ENCODE results near the gene KCNJ8.
"Not testable (repeated sequence)": the region's sequence is repeated elsewhere in the genome, so short reads cannot be mapped to it uniquely, and the experiment has no call there.

Gene KCNJ8

DNA sequence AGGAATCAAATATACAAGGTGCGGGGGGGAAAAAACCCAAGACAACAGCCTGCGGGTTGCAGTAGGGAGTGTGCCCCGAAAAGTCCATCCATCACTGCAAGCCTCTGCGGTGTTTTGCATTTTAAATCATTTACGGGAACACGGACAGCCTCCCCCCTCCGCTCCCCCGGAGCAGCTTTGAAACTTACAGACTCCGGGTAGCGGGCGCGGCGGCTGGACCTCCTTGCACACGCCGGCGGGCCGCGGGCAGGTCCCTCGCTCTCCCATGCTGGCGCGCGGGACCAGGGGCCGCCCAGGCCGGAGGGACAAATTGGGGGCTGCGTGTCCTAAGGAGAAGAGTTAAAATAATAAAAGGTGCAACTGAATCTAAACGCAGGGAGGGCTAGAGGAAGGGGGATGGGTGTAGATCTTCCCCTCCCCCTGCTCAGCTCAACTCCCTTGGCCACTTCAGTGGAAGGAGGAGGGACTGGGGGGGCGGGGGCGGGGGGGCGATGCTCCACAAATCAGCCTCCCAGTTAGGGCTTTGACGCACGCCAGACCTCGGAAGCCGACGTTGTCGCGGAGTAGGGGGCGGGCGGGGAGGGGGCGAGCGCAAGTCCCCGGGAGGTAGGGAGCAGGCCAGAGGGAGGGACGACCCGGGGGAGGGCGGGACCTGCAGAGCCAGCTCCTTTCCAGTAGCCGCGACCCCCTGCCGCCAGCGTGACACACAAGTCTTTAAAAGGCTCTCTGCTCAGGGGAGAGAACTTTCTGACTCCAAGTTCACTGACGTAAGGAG, at the start of gene KCNJ8:
Gene KCNJ8, minus strand, starts transcription at position 349 of the 775 bp plus-strand sequence. CDS start 1,090 bp downstream, outside the sequence.
- Mint-ChIP-seq H3K9me3 (no peaks in the 10 kb centered on the region), H3K36me3 (no peaks in the 10 kb centered on the region), H3K27ac (no peak within 1 kb of the TSS), H3K4me3 (peak within 1 kb of the TSS; percentile 32), H3K27me3 (peaks cover 6% of the 10 kb centered on the region), H3K4me1 (peaks cover 4% of the 10 kb centered on the region)
- ATAC-seq (ENCODE audit: low read depth): no peak
- no peak for DNase-seq (ENCODE audit: low spot score in 2 of 2)

DNA sequence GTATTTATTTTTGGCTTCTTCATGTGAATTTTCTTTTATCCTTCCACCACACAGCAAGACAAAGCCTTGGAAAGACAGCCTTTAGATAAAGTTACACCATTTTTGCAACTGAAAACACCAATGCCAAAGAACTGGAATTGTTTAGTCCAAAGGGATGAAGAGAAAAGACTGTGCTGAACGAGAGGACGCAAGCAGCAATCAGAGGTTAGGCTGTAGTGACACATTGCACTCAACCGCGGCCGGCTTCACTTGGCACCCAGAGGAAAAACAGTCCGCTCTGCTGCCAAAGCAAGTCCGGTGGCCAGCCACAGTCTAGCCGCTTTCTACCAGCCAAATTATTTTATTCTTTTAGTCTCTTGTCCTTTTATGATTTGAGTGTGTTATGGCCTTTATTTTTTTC, 49.1 kb upstream of the KCNJ8 start:
- ATAC-seq (ENCODE audit: low read depth): no peak
- no peak overlapping the region for H3K4me3 Mint-ChIP-seq
- no peaks in the 10 kb centered on the region for H3K9me3 Mint-ChIP-seq
- DNase-seq (ENCODE audit: low spot score in 2 of 2): no peak
- no peaks in the 10 kb centered on the region for H3K27me3 Mint-ChIP-seq
- no peaks in the 10 kb centered on the region for H3K36me3 Mint-ChIP-seq
- H3K4me1 Mint-ChIP-seq: no peaks in the 10 kb centered on the region
- H3K27ac Mint-ChIP-seq: no peak overlapping the region

DNA sequence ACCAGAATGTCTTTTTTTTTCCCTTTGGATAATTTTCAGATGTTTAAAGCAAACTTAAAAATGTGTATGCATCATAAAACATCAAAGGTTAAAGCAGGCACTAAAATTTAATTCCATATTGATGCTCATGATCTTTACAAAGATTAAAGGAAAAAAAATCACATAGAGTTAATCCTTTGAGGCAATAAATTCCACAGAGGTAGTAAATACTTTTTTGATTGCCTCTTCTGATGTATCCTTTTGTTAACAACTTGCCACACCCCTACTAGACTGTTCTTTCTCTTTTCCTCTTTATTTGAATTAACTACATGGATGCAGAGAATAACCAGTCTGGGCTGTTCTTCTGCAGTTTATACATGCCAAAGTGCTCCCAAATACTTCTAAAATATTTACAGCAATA, 45.2 kb upstream of the KCNJ8 start:
- Mint-ChIP-seq H3K9me3 (no peaks in the 10 kb centered on the region), H3K4me3 (no peak overlapping the region), H3K27ac (no peak overlapping the region), H3K4me1 (no peaks in the 10 kb centered on the region), H3K27me3 (no peaks in the 10 kb centered on the region), H3K36me3 (no peaks in the 10 kb centered on the region)
- no peak for DNase-seq (ENCODE audit: low spot score in 2 of 2)
- ATAC-seq (ENCODE audit: low read depth): no peak

DNA sequence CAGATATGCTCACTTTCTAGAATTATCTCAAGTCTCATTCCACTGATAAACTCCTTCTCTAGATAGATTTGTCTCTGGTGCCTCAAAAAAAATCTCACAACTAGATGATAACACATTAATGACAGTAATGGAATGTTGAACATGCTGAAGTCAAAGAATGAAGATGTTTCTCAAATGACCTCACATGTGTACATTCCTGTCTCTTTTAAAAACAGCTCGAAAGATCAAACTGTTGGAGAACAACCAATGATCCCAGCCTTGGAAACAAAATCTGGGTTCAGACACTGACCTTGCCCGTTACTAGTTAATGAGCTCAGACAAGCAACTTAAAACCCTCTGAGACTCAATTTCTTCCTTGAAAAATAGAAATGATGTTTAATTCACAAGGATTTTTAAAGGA, 44.7 kb upstream of the KCNJ8 start:
- no peaks in the 10 kb centered on the region for H3K36me3 Mint-ChIP-seq
- no peaks in the 10 kb centered on the region for H3K9me3 Mint-ChIP-seq
- no peaks in the 10 kb centered on the region for H3K27me3 Mint-ChIP-seq
- no peak for DNase-seq (ENCODE audit: low spot score in 2 of 2)
- no peak overlapping the region for H3K4me3 Mint-ChIP-seq
- no peak for ATAC-seq (ENCODE audit: low read depth)
- H3K27ac Mint-ChIP-seq: no peak overlapping the region
- H3K4me1 Mint-ChIP-seq: no peaks in the 10 kb centered on the region

DNA sequence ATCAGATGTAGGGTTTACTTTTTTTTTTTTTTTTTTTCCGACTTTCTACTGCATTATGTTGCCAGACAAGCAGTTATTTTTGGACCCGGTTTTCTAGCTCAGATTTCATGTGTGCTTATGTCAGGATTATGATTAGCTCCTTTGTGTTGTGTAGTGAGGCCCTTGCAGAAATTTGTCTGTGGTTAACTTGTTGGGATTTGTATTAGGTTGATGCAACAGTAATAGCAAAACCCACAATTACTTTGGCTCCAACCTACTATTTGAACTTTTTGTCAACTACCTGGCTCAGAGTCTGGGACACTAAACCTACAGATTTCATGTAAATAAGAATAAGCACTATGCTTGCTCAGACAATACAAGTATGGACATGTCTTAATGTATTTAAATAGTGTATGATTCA, 44.1 kb upstream of the KCNJ8 start:
- Mint-ChIP-seq H3K4me3 (no peak overlapping the region), H3K27ac (no peak overlapping the region), H3K4me1 (no peaks in the 10 kb centered on the region), H3K36me3 (no peaks in the 10 kb centered on the region), H3K27me3 (no peaks in the 10 kb centered on the region), H3K9me3 (no peaks in the 10 kb centered on the region)
- DNase-seq (ENCODE audit: low spot score in 2 of 2) (no peak), ATAC-seq (ENCODE audit: low read depth) (no peak)

DNA sequence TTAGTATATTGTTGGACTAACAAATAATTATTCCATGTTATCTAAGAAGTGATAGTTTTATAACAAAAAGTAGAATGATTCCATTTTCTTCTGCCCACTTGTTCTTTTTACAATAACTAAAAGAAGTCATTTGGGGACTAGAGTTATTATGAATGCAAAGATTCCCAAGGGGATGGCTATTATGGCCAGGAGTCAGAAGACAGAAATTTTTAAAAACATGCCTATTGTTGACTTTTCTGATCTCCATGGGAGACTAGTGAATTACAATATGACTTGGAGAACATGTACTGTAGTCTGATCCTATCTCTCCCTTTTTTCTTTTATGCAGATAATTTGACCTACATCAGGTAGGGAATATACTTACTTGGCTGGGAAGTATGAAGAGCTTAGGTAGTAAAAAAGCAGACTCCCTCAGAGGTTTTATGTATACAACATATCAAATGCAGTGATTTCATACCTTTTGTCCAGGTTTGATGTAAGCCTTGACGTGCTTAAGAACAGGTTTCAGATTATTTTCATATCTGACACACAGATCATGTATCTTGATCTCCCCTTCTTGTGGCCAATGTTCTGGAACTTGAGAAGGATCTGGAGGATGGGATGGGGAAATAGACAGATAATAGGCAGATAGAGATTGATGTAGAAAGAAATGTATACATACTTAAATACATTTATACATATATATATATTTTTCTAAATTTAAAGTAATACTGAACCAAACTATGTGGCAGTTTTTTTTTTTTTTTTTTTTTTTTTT, 41.0 kb upstream of the KCNJ8 start:
- Mint-ChIP-seq H3K27ac (no peak overlapping the region), H3K4me1 (no peaks in the 10 kb centered on the region), H3K9me3 (no peaks in the 10 kb centered on the region), H3K4me3 (no peak overlapping the region), H3K27me3 (no peaks in the 10 kb centered on the region), H3K36me3 (no peaks in the 10 kb centered on the region)
- no peak for DNase-seq (ENCODE audit: low spot score in 2 of 2)
- no peak for ATAC-seq (ENCODE audit: low read depth)

DNA sequence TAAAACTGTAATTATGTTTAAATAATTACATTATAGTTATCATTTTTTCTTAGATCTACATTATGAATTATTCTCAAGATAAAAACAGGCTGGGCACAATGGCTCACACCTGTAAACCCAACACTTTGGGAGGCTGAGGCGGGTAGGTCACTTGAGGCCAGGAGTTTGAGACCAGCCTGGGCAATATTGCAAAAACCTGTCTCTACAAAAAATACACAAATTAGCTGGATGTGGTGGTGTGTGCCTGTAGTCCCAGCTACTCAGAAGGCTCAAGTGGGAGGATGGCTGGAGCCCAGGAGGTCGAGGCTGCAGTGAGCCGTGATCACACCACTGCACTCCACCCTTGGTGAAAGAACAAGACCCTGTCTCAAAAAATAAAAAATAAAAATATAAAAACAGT, 40.3 kb upstream of the KCNJ8 start:
- Mint-ChIP-seq H3K4me1 (no peaks in the 10 kb centered on the region), H3K27me3 (no peaks in the 10 kb centered on the region), H3K4me3 (no peak overlapping the region), H3K27ac (no peak overlapping the region), H3K9me3 (peaks cover 2% of the 10 kb centered on the region), H3K36me3 (no peaks in the 10 kb centered on the region)
- ATAC-seq (ENCODE audit: low read depth) (no peak), DNase-seq (ENCODE audit: low spot score in 2 of 2) (no peak)

DNA sequence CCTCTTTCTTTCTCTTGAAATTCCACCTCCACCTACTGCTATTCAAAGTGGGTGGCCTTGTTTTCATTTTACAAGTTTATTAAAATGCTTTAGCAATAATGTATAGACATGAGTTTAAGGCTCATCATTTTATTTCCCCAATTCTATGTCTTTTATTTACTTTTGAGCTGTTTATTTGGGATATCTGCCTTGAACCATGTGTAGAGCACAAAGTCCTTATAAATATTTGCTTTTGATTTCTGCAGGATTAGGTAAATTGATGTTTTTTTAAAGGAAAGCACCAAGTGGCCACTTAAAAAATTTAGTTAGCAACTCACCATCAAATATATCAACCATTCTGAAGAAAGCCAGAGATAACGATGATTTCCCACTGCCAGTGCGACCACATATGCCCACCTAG, 39.8 kb upstream of the KCNJ8 start:
- H3K9me3 Mint-ChIP-seq: peaks cover 3% of the 10 kb centered on the region
- no peaks in the 10 kb centered on the region for H3K36me3 Mint-ChIP-seq
- H3K27me3 Mint-ChIP-seq: no peaks in the 10 kb centered on the region
- no peak overlapping the region for H3K4me3 Mint-ChIP-seq
- no peak for DNase-seq (ENCODE audit: low spot score in 2 of 2)
- ATAC-seq (ENCODE audit: low read depth): no peak
- no peaks in the 10 kb centered on the region for H3K4me1 Mint-ChIP-seq
- no peak overlapping the region for H3K27ac Mint-ChIP-seq

DNA sequence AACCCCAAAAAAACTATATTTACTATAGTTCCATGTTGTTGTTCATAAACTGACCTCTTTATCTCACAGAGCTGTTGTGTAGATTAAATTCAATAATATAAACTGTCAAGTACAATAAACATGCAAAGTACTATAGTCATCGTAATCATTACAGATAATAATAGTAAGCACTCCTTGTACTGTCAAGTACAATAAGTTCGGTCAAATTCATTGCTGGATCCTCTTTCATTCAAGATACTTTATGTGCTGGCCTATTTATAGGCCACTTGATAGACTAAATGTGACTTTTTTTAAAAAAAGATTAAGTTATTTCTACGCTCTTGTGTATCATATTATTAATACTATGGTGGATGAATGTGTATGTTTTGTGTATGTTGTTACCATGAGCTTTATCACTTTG, 39.2 kb upstream of the KCNJ8 start:
- H3K4me1 Mint-ChIP-seq: no peaks in the 10 kb centered on the region
- ATAC-seq (ENCODE audit: low read depth) (no peak), DNase-seq (ENCODE audit: low spot score in 2 of 2) (no peak)
- H3K9me3 Mint-ChIP-seq: peaks cover 4% of the 10 kb centered on the region
- H3K36me3 Mint-ChIP-seq: no peaks in the 10 kb centered on the region
- H3K27me3 Mint-ChIP-seq: no peaks in the 10 kb centered on the region
- H3K4me3 Mint-ChIP-seq: no peak overlapping the region
- no peak overlapping the region for H3K27ac Mint-ChIP-seq

DNA sequence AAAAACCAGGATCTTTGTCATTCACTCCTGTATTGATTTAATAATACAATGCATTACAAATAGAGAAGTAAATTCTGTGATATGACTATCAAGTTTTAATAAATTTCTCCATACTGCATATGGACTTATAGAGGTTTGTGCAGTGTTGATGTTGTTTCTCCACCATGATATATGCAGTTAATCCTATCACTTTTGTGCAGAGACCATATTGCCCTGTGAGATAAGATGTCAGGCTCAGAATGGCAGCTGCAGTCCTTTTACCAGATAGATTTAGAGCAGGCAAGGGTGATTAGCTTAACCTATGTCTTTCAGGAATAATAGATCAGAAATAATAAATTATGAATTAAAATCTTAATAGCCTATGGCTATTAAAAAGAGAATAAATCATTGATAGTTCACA, 38.6 kb upstream of the KCNJ8 start:
- ATAC-seq (ENCODE audit: low read depth): no peak

DNA sequence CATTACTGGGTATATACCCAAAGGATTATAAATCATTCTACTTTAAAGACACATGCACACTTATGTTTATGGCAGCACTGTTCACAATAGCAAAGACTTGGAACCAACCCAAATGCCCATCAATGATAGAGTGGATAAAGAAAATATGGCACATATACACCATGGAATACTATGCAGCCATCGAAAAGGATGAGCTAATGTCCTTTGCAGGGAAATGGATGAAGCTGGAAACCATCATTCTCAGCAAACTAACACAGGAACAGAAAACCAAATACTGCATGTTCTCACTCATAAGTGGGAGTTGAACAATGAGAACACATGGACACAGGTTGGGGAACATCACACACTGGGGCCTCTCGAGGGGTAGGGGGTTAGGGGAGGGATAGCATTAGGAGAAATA, 37.8 kb upstream of the KCNJ8 start:
- H3K27ac Mint-ChIP-seq; H3K36me3 Mint-ChIP-seq; H3K4me3 Mint-ChIP-seq; H3K27me3 Mint-ChIP-seq; H3K9me3 Mint-ChIP-seq; H3K4me1 Mint-ChIP-seq; ATAC-seq (ENCODE audit: low read depth); DNase-seq (ENCODE audit: low spot score in 2 of 2): not testable (repeated sequence)

More for the DNA sequence above, 38.6 kb upstream of the KCNJ8 start:
- H3K27me3 Mint-ChIP-seq: no peaks in the 10 kb centered on the region
- no peak overlapping the region for H3K27ac Mint-ChIP-seq
- peaks cover 4% of the 10 kb centered on the region for H3K9me3 Mint-ChIP-seq
- no peak for DNase-seq (ENCODE audit: low spot score in 2 of 2)
- no peak overlapping the region for H3K4me3 Mint-ChIP-seq
- H3K36me3 Mint-ChIP-seq: no peaks in the 10 kb centered on the region
- no peaks in the 10 kb centered on the region for H3K4me1 Mint-ChIP-seq

DNA sequence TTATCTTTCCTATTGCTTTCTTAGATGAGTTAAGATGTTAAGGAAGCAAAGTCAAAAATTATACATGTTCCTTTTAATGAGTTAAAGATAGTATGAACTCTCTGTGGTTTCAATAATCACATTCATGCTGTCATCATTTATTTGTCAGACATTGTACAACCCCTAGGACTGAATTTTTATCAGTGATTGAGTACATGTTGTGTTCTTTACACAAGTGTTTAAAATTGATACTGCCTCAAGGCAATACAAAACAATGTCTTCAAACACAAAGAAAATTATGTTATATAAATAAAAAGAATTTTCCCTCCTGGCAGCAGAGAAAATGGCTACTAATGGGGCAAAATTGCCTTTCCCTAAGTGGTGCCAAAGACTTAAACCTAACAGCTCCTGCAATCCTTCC, 34.6 kb upstream of the KCNJ8 start:
- no peaks in the 10 kb centered on the region for H3K36me3 Mint-ChIP-seq
- ATAC-seq (ENCODE audit: low read depth) (no peak), DNase-seq (ENCODE audit: low spot score in 2 of 2) (no peak)
- H3K4me3 Mint-ChIP-seq: no peak overlapping the region
- peaks cover 4% of the 10 kb centered on the region for H3K9me3 Mint-ChIP-seq
- no peak overlapping the region for H3K27ac Mint-ChIP-seq
- no peaks in the 10 kb centered on the region for H3K4me1 Mint-ChIP-seq
- H3K27me3 Mint-ChIP-seq: no peaks in the 10 kb centered on the region

DNA sequence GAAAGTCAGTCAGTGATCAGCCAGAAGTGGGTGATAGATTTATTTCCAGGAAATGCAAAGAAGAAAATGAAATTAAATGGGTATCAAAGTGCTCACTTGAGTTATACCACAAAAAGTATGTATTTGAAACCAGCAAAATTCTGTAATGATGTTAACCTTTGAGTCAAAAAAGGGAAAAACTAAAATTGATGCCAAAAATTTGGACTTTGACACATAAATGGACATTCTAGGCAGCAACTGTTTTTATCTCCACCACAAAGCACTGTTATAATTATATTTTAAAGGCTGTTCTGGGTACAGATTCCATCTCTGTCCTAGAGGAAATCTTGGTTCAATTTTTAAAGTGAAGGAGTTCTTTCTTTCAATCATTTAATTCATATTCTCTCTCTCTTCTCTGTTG, 31.7 kb upstream of the KCNJ8 start:
- no peaks in the 10 kb centered on the region for H3K27me3 Mint-ChIP-seq
- no peaks in the 10 kb centered on the region for H3K36me3 Mint-ChIP-seq

DNA sequence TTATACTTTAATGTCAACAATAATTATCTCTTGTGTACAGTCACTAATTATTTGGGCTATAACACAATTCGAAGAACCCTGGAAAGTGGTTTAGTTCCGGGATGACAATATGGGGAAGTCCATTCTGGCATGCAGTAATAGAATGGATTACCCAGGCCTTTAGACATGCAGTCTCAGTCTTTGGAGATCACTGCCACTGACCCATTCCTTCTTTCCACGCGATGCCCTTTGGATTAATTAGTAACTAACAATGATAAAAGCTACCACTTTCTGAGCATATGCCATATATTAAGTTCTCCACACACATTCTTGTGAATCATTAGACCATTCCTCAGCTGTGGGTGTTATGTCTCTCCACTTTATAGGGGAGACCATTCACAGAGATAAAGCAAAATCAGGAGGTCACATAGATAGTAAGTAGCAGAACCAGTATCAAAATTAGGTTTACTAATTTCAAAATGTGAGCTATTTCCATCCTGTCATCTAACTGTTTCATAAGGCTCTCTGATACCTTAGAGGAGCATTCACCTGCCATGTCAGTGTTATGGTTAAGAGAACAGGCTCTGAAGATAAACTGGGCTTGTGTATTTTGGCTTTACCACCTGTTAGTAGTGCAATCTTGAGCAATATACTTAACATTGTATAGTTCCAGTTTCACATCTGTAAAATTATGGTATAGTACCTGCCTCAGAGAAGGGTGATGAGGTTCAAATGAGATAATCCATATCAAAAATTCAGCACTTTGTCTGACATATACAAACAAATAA, 27.2 kb upstream of the KCNJ8 start:
- no peak for DNase-seq (ENCODE audit: low spot score in 2 of 2)
- H3K27me3 Mint-ChIP-seq: no peaks in the 10 kb centered on the region

More for the DNA sequence above, 31.7 kb upstream of the KCNJ8 start:
- ATAC-seq (ENCODE audit: low read depth) (no peak), DNase-seq (ENCODE audit: low spot score in 2 of 2) (no peak)
- no peak overlapping the region for H3K4me3 Mint-ChIP-seq
- H3K27ac Mint-ChIP-seq: no peak overlapping the region
- H3K4me1 Mint-ChIP-seq: no peaks in the 10 kb centered on the region
- H3K9me3 Mint-ChIP-seq: peaks cover 4% of the 10 kb centered on the region

More for the DNA sequence above, 27.2 kb upstream of the KCNJ8 start:
- Mint-ChIP-seq H3K4me1 (no peaks in the 10 kb centered on the region), H3K9me3 (no peaks in the 10 kb centered on the region), H3K36me3 (no peaks in the 10 kb centered on the region), H3K4me3 (no peak overlapping the region), H3K27ac (no peak overlapping the region)
- ATAC-seq (ENCODE audit: low read depth): no peak
